SK-N-SH treated with all-trans-retinoic acid at 6 μM for 48 hours (cell line): Measurements from ENCODE around the gene DOCK11.

Experiments used
- ARNTL ChIP-seq: fragments of 450-650 bp; formaldehyde crosslinking; IDR thresholded peaks from 2 replicates; pipeline ENCODE4 v1.5.0; 2020; ENCODE audit warnings: low read depth, mild to moderate bottlenecking, moderate library complexity, borderline replicate concordance
- CSRNP3 ChIP-seq: fragments of 250-450 bp; sonication (Bioruptor Pico); IDR thresholded peaks from 2 replicates; pipeline ENCODE4 v1.5.1; 2021; ENCODE audit warnings: mild to moderate bottlenecking, moderate library complexity
- RARB ChIP-seq: fragments of 250-450 bp; sonication (Bioruptor Pico); IDR thresholded peaks from 2 replicates; pipeline ENCODE4 v1.8.0; 2021; ENCODE audit warnings: mild to moderate bottlenecking, moderate library complexity
- SNAI2 ChIP-seq: fragments of 250-450 bp; sonication (Bioruptor Pico); IDR thresholded peaks from 2 replicates; pipeline ENCODE4 v1.5.0; 2020; ENCODE audit warnings: mild to moderate bottlenecking, moderate library complexity
- ZFP30 ChIP-seq: fragments of 450-650 bp; formaldehyde crosslinking; IDR thresholded peaks from 2 replicates; pipeline ENCODE4 v1.5.0; 2022; ENCODE audit warnings: mild to moderate bottlenecking, moderate library complexity
- ZNF70 ChIP-seq: fragments of 450-650 bp; formaldehyde crosslinking; IDR thresholded peaks from 2 replicates; pipeline ENCODE4 v1.5.0; 2020; ENCODE audit warnings: mild to moderate bottlenecking, moderate library complexity
- TF ChIP-seq, protein P1 (sequence below): fragments of 250-450 bp; sonication (Bioruptor Pico); IDR thresholded peaks from 2 replicates; pipeline ENCODE4 v1.8.0; 2020; ENCODE audit warnings: mild to moderate bottlenecking, moderate library complexity, borderline replicate concordance

GRCh38 chrX:118499295-118499694 lies 3.7 kb downstream of the DOCK11 start:
- TF ChIP-seq RARB (CRISPR knock-in tag), result no peak
- TF ChIP-seq ZFP30 (CRISPR knock-in tag), result no peak
- TF ChIP-seq ARNTL (CRISPR knock-in tag), result no peak
- no peak for TF ChIP-seq CSRNP3 (CRISPR knock-in tag)
- TF ChIP-seq ZNF70 (CRISPR knock-in tag), result no peak
- TF ChIP-seq, protein P1, sequence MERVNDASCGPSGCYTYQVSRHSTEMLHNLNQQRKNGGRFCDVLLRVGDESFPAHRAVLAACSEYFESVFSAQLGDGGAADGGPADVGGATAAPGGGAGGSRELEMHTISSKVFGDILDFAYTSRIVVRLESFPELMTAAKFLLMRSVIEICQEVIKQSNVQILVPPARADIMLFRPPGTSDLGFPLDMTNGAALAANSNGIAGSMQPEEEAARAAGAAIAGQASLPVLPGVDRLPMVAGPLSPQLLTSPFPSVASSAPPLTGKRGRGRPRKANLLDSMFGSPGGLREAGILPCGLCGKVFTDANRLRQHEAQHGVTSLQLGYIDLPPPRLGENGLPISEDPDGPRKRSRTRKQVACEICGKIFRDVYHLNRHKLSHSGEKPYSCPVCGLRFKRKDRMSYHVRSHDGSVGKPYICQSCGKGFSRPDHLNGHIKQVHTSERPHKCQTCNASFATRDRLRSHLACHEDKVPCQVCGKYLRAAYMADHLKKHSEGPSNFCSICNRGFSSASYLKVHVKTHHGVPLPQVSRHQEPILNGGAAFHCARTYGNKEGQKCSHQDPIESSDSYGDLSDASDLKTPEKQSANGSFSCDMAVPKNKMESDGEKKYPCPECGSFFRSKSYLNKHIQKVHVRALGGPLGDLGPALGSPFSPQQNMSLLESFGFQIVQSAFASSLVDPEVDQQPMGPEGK (CRISPR knock-in tag), result no peak
- TF ChIP-seq SNAI2 (CRISPR knock-in tag), result no peak
